DMS 273 treated with DMSO at 0.1 percent for 48 hours (cell line): Measurements from ENCODE around the gene NTRK1.

Experiments
- DNase-seq: peaks from one replicate; lab custom pipeline; 2025; lab: John Stamatoyannopoulos, UW

Gene NTRK1

GRCh38 chr1:156857532-156857931, 3.1 kb upstream of the NTRK1 start:
- no peak for DNase-seq

- DNase-seq = no peak
These were observed 2.1 kb upstream of the NTRK1 start for GRCh38 chr1:156858555-156858956.

GRCh38 chr1:156858959-156859522, 1.6 kb upstream of the NTRK1 start, which contains the start of gene INSRR:
TSS of gene INSRR (minus strand) at chr1:156859117. CDS start at chr1:156858621, 496 bp downstream.
- peak; percentile 52 for DNase-seq

GRCh38 chr1:156859523-156860112, 1.0 kb upstream of the NTRK1 start:
- DNase-seq = no peak

GRCh38 chr1:156860113-156860627, 495 bp upstream of the NTRK1 start:
- DNase-seq = peak; percentile 71

GRCh38 chr1:156862584-156862983, 1.9 kb downstream of the NTRK1 start:
- no peak for DNase-seq

- DNase-seq = no peak
These were observed 2.4 kb downstream of the NTRK1 start for GRCh38 chr1:156862997-156863599.

- DNase-seq = no peak
These were observed 3.0 kb downstream of the NTRK1 start for GRCh38 chr1:156863631-156864030.

GRCh38 chr1:156864796-156865195, 4.1 kb downstream of the NTRK1 start:
- no peak for DNase-seq

- DNase-seq = no peak
These were observed 4.6 kb downstream of the NTRK1 start for GRCh38 chr1:156865258-156865657.

- no peak for DNase-seq
These were observed 5.2 kb downstream of the NTRK1 start for GRCh38 chr1:156865865-156866248.

GRCh38 chr1:156866249-156866909, 5.7 kb downstream of the NTRK1 start:
- no peak for DNase-seq

GRCh38 chr1:156868341-156868740, 7.7 kb downstream of the NTRK1 start:
- DNase-seq = no peak

- DNase-seq = no peak
These were observed 8.8 kb downstream of the NTRK1 start for GRCh38 chr1:156869455-156869854.

GRCh38 chr1:156873659-156874058, 13.0 kb downstream of the NTRK1 start:
- DNase-seq = no peak

- DNase-seq = no peak
These were observed 13.5 kb downstream of the NTRK1 start for GRCh38 chr1:156874142-156874541.

GRCh38 chr1:156874572-156875340, 14.1 kb downstream of the NTRK1 start:
- DNase-seq = peak; percentile 39

GRCh38 chr1:156875341-156875615, 14.6 kb downstream of the NTRK1 start:
- no peak for DNase-seq

- DNase-seq = no peak
These were observed 15.6 kb downstream of the NTRK1 start for GRCh38 chr1:156876281-156876680.

- no peak for DNase-seq
These were observed 16.9 kb downstream of the NTRK1 start for GRCh38 chr1:156877433-156878170.

GRCh38 chr1:156879876-156880275, 19.2 kb downstream of the NTRK1 start:
- DNase-seq = no peak

- DNase-seq = no peak
These were observed 19.8 kb downstream of the NTRK1 start for GRCh38 chr1:156880473-156880872.
